ACC112 (cell line): ENCODE measurements around the gene MARCHF9.
A peak's percentile ranks its signal among the peaks of the same experiment; 100 is the strongest.

Experiments
- H2AFZ ChIP-seq: fragments of 200-600 bp; sonication (generic); one replicate; pipeline ENCODE4 v1.6.0; 2017; ENCODE audit warnings: antibody characterized with exemption, low read length; ENCODE audit not compliant: unreplicated experiment
- H3K27ac ChIP-seq: fragments of 200-600 bp; sonication (generic); 2 replicates; pipeline ENCODE4 v1.5.1; 2014; ENCODE audit warnings: low read depth, mild to moderate bottlenecking, antibody characterized with exemption, low read length, moderate library complexity
- H3K27me3 ChIP-seq: fragments of 200-600 bp; sonication (generic); 2 replicates; pipeline ENCODE4 v1.6.1; 2014; ENCODE audit warnings: mild to moderate bottlenecking, antibody characterized with exemption, low read length, moderate library complexity, mixed read lengths; ENCODE audit not compliant: insufficient read depth
- H3K36me3 ChIP-seq: fragments of 200-600 bp; sonication (generic); 2 replicates; pipeline ENCODE4 v1.6.1; 2016; ENCODE audit warnings: mild to moderate bottlenecking, antibody characterized with exemption, low read length, moderate library complexity, mixed read lengths; ENCODE audit not compliant: insufficient read depth
- H3K4me1 ChIP-seq: fragments of 200-600 bp; sonication (generic); one replicate; pipeline ENCODE4 v1.6.1; 2016; ENCODE audit warnings: low read length, mixed read lengths; ENCODE audit not compliant: insufficient read depth, unreplicated experiment, control insufficient read depth
- H3K4me3 ChIP-seq: fragments of 200-600 bp; sonication (generic); 2 replicates; pipeline ENCODE4 v1.5.1; 2014; ENCODE audit warnings: mild to moderate bottlenecking, low read depth, low read length
- H3K79me2 ChIP-seq: fragments of 200-600 bp; sonication (generic); one replicate; pipeline ENCODE4 v1.6.0; 2016; ENCODE audit warnings: low read length; ENCODE audit not compliant: control insufficient read depth, unreplicated experiment, insufficient read depth

The MARCHF9 gene

DNA sequence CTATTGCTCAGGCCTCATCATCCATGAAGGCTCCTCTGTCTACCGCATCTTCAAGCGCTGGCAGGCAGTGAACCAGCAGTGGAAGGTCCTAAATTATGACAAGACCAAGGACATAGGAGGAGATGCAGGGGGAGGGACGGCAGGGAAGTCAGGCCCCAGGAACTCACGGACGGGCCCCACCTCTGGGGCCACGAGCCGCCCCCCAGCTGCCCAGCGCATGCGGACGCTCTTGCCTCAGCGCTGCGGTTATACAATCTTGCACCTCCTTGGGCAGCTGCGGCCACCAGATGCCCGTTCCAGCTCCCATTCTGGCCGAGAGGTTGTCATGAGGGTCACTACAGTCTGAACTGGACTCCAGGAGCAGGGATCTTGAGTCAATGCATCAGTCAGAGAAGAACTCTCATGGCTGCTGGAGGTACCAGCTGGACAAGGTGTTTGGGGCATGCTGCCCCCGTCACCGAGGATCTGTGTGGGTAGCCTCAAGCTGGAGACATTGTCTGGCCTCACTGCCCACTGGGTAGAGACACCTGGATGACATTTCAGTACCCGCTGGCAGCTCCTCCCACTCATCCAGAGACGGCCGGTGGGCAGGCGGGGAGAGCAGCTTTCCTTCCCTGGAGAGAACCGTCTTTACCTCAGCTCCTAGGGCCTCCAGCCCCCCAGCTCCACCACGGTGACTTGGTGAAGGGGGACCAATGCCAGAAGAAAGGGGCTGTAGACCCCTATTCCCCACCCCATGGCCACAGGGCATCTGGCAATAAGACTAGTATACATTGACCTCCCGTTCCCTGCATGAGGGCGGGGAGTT lies 3.9 kb downstream of the MARCHF9 start:
- no peak overlapping the region for H3K27ac ChIP-seq
- H3K79me2 ChIP-seq = no peaks in the 10 kb centered on the region
- peaks cover 27% of the 10 kb centered on the region for H3K27me3 ChIP-seq
- no peak overlapping the region for H3K4me3 ChIP-seq
- H3K36me3 ChIP-seq = no peaks in the 10 kb centered on the region
- no peaks in the 10 kb centered on the region for H3K4me1 ChIP-seq
- no peak overlapping the region for H2AFZ ChIP-seq

DNA sequence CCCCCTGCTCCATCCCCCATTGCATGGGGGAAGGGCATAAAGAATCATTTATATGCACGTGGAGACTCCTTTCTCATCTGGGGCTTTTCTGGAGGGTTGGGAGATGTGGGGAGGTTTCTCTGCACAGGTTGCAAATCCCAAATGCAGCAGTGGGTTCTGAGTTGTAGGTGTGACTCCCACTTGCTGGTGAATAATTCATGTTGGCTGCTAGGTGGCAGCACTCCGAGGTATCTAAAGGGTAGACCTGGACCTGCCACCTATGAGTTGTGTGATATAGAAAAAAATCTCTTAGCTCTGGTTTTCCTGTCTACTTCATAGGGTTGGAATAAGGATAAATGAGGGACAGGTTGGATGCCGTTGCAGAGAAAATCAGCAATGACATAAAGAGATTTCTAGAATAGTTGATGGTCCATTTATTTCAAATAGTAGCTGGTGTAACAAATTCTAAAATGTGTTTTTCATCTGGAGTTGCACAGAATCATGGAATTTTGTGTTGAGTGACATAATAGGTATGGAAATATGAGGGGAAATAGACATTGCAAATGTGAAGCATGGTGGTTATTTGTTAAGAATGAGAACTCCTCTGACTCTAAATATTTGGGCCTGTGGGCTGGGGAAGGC lies 4.6 kb downstream of the MARCHF9 start:
- Histone ChIP-seq H3K4me3 (no peak overlapping the region), H3K36me3 (no peaks in the 10 kb centered on the region), H3K4me1 (no peaks in the 10 kb centered on the region), H2AFZ (no peak overlapping the region), H3K79me2 (no peaks in the 10 kb centered on the region), H3K27me3 (peaks cover 27% of the 10 kb centered on the region), H3K27ac (no peak overlapping the region)

DNA sequence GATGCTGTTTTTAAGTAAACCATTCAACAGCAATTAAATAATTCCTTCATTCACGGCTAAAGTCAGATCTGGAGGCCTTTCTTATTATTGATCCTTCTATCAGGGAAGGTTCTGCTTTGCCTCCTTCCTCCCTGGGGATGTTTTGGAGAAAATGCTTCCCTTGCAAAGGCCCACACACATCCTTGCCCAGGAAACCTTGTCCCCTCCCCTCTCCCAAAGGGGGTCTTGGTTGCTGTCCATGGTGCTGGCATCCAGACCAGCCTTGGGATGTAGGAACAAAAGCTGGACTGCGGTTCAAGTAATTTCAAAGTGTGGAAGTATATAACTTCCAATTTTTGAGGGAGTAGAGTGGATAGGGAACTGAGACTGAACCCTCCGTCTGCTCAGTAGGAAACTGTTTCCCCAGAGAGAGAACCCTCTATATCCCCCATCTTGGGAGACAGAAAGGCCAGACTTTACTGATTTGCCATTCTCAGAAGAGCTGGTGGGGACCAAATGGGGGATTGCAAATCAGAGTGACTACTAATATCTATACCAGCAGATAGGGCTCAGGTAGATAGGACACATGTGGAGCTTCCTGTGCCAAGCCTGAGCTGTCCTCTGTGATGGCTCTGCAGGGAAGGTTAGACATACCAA lies 5.6 kb downstream of the MARCHF9 start:
- H3K36me3 ChIP-seq = no peaks in the 10 kb centered on the region
- H3K27ac ChIP-seq = no peak overlapping the region
- no peak overlapping the region for H3K4me3 ChIP-seq
- H3K4me1 ChIP-seq = peaks cover under 1% of the 10 kb centered on the region
- no peaks in the 10 kb centered on the region for H3K79me2 ChIP-seq
- H2AFZ ChIP-seq = no peak overlapping the region
- H3K27me3 ChIP-seq = peaks cover 35% of the 10 kb centered on the region

DNA sequence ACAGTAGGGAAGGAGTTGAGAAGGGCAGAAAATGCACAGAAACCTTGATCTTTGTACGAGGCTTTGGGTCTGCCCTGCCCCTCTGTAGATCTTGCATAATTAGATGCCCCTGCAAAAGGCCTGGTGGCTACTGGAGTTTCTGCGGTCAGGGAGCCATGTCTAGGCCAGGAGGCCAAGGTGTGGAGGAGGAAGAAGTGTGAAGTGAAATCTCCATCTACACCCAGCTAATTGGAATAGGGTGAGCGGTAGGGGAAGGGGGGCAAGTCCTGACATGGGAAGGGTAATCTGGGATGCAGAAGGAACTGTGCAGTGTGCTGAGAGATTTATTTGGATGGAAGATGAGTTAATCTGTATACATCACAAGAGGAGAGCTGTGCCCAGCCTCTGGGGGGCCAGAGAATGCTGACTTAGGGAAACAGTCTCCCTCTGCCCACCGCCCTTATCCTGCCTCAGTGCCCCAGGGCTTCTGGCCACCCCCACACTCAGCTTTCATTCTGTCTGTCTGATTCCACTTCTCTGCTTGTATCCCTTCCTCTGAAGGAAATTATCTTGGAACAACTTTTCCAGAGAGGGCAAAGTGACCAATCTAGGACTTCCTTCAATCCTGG lies 6.6 kb downstream of the MARCHF9 start:
- Histone ChIP-seq H3K4me1 (peaks cover 9% of the 10 kb centered on the region), H2AFZ (no peak overlapping the region), H3K4me3 (no peak overlapping the region), H3K36me3 (no peaks in the 10 kb centered on the region), H3K79me2 (no peaks in the 10 kb centered on the region), H3K27ac (no peak overlapping the region), H3K27me3 (peaks cover 36% of the 10 kb centered on the region)

DNA sequence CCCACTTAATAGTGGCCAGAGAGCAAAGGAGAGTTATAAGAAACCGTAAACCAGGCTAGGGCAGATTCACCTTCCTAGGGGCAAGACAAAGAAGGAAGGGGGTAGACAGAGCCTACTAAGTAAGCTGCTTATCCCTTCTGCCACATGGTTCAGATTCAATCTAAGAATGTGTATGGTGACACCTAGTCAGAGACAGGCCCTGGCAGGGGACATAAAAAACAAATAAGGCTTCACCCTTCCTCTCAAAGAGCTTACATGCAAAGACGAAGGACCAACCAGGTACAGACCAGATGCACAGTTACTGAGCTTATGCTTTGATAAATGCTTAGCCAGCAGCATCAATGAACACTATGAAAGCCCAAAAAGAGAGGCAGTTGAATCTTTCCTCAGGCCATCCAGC lies 7.6 kb downstream of the MARCHF9 start:
- Histone ChIP-seq H3K27ac (no peak overlapping the region), H3K27me3 (peaks cover 33% of the 10 kb centered on the region), H3K36me3 (no peaks in the 10 kb centered on the region), H2AFZ (no peak overlapping the region), H3K4me3 (no peak overlapping the region), H3K79me2 (no peaks in the 10 kb centered on the region), H3K4me1 (peaks cover 19% of the 10 kb centered on the region)

DNA sequence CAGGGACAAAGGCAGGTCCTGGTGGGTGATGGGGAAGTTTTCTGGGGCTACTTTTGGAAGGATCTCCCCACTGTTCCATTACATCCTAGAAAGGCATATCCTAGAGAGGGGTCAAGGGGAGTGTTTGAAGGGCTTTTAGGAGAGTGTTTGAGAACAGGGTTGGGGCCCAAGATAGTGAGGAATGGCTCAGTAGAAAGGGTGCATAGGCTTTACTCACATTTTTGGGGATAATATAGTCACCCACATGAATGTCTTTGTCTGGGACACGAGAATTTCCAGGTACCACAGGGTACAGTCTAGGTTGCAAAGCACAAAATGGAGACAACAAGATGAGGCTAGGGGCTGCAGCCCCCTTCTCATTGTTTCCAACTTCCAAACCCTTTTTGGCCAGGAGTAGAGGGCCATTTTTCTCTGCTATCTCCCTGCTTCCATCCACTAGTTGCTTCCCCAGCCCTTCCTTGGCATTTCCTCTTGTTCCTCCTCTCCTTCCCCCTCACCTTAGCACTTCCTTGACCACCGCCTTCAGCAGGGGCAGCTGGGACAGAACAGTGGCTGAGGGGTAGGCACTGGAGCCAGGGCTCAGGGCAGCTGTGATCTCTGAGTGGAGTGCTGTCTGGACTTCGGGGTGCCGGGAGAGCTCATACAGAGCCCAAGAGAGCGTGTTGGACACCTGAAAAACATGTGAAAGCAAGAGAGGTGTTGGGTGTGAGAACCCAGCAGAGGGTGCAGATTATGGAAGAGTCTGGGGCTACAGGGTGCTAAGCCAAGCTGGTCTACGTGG lies 9.2 kb downstream of the MARCHF9 start:
- no peaks in the 10 kb centered on the region for H3K36me3 ChIP-seq
- H2AFZ ChIP-seq = no peak overlapping the region
- peaks cover 21% of the 10 kb centered on the region for H3K4me1 ChIP-seq
- H3K79me2 ChIP-seq = no peaks in the 10 kb centered on the region
- H3K4me3 ChIP-seq = no peak overlapping the region
- peaks cover 33% of the 10 kb centered on the region for H3K27me3 ChIP-seq
- H3K27ac ChIP-seq = no peak overlapping the region

DNA sequence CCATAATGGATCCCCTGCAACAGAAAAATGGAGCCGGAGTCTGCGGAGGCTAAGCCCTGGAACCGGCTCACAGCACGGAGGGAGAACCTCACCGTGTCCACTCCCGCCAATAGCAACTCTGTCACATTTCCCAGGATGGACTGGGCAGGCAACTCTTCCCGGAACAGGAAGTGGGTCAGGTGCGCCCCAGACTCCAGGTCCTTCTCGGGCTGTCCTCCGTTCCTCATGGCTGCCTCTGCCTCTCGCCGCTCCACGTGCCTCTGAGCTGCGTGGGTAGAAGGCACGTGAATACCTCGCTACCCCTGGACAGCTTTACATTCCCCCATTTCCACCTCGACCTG lies 9.7 kb downstream of the MARCHF9 start:
- H3K4me1 ChIP-seq = peaks cover 21% of the 10 kb centered on the region
- H3K36me3 ChIP-seq = no peaks in the 10 kb centered on the region
- peak overlapping the region; percentile 65 for H3K4me3 ChIP-seq
- peaks cover 33% of the 10 kb centered on the region for H3K27me3 ChIP-seq
- no peaks in the 10 kb centered on the region for H3K79me2 ChIP-seq
- no peak overlapping the region for H3K27ac ChIP-seq
- H2AFZ ChIP-seq = no peak overlapping the region

DNA sequence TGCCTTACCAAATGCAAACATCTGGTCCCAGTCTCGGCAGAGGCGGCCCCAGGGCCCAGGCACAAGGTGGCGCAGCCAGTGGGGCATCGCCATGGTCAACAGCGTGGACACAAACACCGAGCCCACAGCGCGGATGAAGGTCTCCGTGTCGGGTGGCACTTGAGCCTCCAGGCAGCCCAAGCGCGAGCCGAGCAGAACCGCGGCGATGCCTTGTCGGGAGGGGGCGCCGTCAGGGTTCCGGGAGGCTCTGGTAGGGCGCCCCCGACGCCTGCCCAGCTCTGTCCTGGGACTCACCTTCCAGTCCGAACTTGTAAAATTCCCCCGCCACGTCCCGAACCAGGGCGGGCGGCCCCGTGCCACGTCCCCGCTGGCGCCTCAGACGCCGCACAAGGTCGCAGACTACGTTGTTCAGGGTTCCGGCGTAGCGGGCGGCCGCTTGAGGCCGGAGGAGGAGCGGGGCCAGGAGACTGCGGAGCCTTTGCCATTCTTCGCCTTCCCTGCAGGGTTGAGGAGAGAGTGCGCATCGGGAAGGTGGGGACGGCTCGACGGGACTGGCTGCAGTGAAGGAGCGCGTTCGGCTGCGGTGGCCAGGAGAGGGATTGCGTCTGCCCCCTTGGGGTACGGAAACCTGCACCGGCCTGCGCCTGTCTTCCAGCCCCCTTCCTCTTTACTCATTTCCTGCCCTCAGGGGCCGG lies 10.2 kb downstream of the MARCHF9 start:
- H3K27me3 ChIP-seq = peaks cover 33% of the 10 kb centered on the region
- no peak overlapping the region for H2AFZ ChIP-seq
- no peaks in the 10 kb centered on the region for H3K79me2 ChIP-seq
- H3K27ac ChIP-seq = no peak overlapping the region
- H3K4me3 ChIP-seq = peak overlapping the region; percentile 65
- peaks cover 21% of the 10 kb centered on the region for H3K4me1 ChIP-seq
- H3K36me3 ChIP-seq = no peaks in the 10 kb centered on the region

DNA sequence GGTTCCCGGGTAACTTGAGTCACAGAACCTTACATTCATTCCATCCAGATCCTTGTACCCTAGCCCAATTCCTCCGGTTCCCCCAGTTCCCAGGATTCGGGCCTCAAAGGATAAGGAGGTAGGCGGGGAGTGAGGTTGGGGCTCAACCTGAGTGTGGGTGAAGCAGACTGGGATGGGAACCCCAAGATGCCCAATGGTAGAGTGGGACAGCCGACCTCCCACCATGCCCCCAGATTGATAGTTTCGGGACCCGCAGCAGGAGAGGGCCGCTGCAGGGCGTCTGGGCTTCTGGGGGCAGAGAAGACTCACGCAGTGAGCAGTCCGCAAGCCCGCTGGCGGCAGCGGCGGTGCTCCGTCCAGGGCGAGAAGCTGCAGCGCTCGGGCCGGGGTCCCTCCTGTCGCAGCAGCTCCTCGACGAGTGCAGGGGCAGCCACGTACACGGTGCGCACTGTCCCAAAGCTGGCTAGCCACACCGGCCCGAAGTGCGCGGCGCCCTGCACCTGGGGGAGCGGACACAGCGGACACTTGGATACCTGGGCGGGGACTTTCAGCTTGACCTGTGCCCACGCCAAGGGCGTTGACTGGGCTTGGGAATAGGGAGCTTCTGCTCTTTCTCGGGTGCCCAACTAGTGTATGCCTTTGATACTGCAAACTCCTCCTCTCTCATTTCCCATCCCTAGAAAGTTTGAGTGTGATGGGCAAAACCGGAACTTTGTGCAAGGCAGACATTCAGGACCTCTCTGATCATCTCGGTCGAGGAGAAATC lies 11.0 kb downstream of the MARCHF9 start:
- Histone ChIP-seq H3K36me3 (no peaks in the 10 kb centered on the region), H3K4me3 (peak overlapping the region; percentile 65), H3K27me3 (peaks cover 33% of the 10 kb centered on the region), H3K4me1 (peaks cover 21% of the 10 kb centered on the region), H2AFZ (no peak overlapping the region), H3K79me2 (no peaks in the 10 kb centered on the region), H3K27ac (no peak overlapping the region)
